H9 (cell line): ENCODE results near the gene TMBIM1. TPM values are rescaled to one million over a fixed set of nuclear protein-coding genes. Genes with fewer than 3 reads are reported as not detected.

Source experiments
- DNase-seq: peaks from one replicate; pipeline ENCODE4 v3.0.0-alpha.2; 2017
- H2AFZ ChIP-seq: one replicate; pipeline ENCODE4 v1.6.1; 2013; ENCODE audit warnings: mild to moderate bottlenecking, low read length, control low read depth, moderate library complexity
- H2AK5ac ChIP-seq: 2 replicates; pipeline ENCODE4 v1.6.1; 2013; ENCODE audit warnings: low read length, control low read depth, mixed read lengths; ENCODE audit not compliant: insufficient read length
- H2BK120ac ChIP-seq: one replicate; pipeline ENCODE4 v1.6.1; 2013; ENCODE audit warnings: low read depth, mild to moderate bottlenecking, low read length, control low read depth, inconsistent platforms; ENCODE audit not compliant: poor library complexity, severe bottlenecking
- H2BK12ac ChIP-seq: 2 replicates; pipeline ENCODE4 v1.6.1; 2013; ENCODE audit warnings: low read length, control low read depth, mixed read lengths, low read depth; ENCODE audit not compliant: insufficient read length
- H2BK15ac ChIP-seq: 2 replicates; pipeline ENCODE4 v1.6.1; 2013; ENCODE audit warnings: low read depth, low read length, control low read depth
- H2BK20ac ChIP-seq: one replicate; pipeline ENCODE4 v1.6.1; 2013; ENCODE audit warnings: low read depth, mild to moderate bottlenecking, low read length, control low read depth, inconsistent platforms; ENCODE audit not compliant: poor library complexity, severe bottlenecking
- H2BK5ac ChIP-seq: 2 replicates; pipeline ENCODE4 v1.6.1; 2013; ENCODE audit warnings: low read length, control low read depth, mixed read lengths; ENCODE audit not compliant: insufficient read length
- H3K14ac ChIP-seq: 2 replicates; pipeline ENCODE4 v1.6.1; 2013; ENCODE audit warnings: low read length, control low read depth; ENCODE audit not compliant: insufficient read depth
- H3K18ac ChIP-seq: 2 replicates; pipeline ENCODE4 v1.6.1; 2013; ENCODE audit warnings: low read depth, mild to moderate bottlenecking, mixed read lengths, low read length, control low read depth; ENCODE audit not compliant: insufficient read length
- H3K23ac ChIP-seq: 2 replicates; pipeline ENCODE4 v1.6.1; 2013; ENCODE audit warnings: low read length, control low read depth, mixed read lengths, low read depth; ENCODE audit not compliant: insufficient read length
- H3K23me2 ChIP-seq: 2 replicates; pipeline ENCODE4 v1.6.1; 2013; ENCODE audit warnings: low read depth, mild to moderate bottlenecking, mixed read lengths, low read length, control low read depth; ENCODE audit not compliant: insufficient read length, poor library complexity, severe bottlenecking
- H3K27ac ChIP-seq: 2 replicates; pipeline ENCODE4 v1.5.1; 2013; ENCODE audit warnings: low read length, control low read depth, mixed read lengths, low read depth; ENCODE audit not compliant: insufficient read length
- H3K27me3 ChIP-seq: 2 replicates; pipeline ENCODE4 v1.6.1; 2013; ENCODE audit warnings: low read length, control low read depth, inconsistent platforms; ENCODE audit not compliant: insufficient read depth
- H3K4ac ChIP-seq: 2 replicates; pipeline ENCODE4 v1.6.1; 2013; ENCODE audit warnings: low read depth, mild to moderate bottlenecking, control low read depth, inconsistent platforms, low read length, moderate library complexity
- H3K4me1 ChIP-seq: 2 replicates; pipeline ENCODE4 v1.6.1; 2013; ENCODE audit warnings: low read length, control low read depth, inconsistent platforms; ENCODE audit not compliant: insufficient read depth
- H3K4me2 ChIP-seq: 2 replicates; pipeline ENCODE4 v1.6.1; 2013; ENCODE audit warnings: low read length, control low read depth, mixed read lengths; ENCODE audit not compliant: insufficient read length, insufficient read depth
- H3K56ac ChIP-seq: 2 replicates; pipeline ENCODE4 v1.6.1; 2013; ENCODE audit warnings: low read depth, mild to moderate bottlenecking, mixed read lengths, low read length, control low read depth; ENCODE audit not compliant: insufficient read length
- H3K79me1 ChIP-seq: 2 replicates; pipeline ENCODE4 v1.6.1; 2013; ENCODE audit warnings: low read depth, mild to moderate bottlenecking, moderate library complexity, low read length, control low read depth, inconsistent platforms; ENCODE audit not compliant: insufficient read depth, poor library complexity, severe bottlenecking
- H3K79me2 ChIP-seq: 2 replicates; pipeline ENCODE4 v1.6.1; 2013; ENCODE audit warnings: low read length, control low read depth, inconsistent platforms; ENCODE audit not compliant: insufficient read depth
- H3K9ac ChIP-seq: 2 replicates; pipeline ENCODE4 v1.6.1; 2013; ENCODE audit warnings: low read length, control low read depth, mixed read lengths; ENCODE audit not compliant: insufficient read length; ENCODE audit errors: extremely low read depth
- H3K9me3 ChIP-seq: one replicate; pipeline ENCODE4 v1.6.1; 2013; ENCODE audit warnings: low read depth, low read length, inconsistent platforms; ENCODE audit not compliant: control insufficient read depth
- H3T11ph ChIP-seq: one replicate; pipeline ENCODE4 v1.6.1; 2013; ENCODE audit warnings: mild to moderate bottlenecking, low read length, control low read depth, inconsistent platforms
- H4K20me1 ChIP-seq: one replicate; pipeline ENCODE4 v1.6.1; 2013; ENCODE audit not compliant: control insufficient read depth, insufficient read length, insufficient read depth
- H4K5ac ChIP-seq: 2 replicates; pipeline ENCODE4 v1.6.1; 2013; ENCODE audit warnings: low read depth, mild to moderate bottlenecking, mixed read lengths, low read length, control low read depth; ENCODE audit not compliant: insufficient read length
- H4K8ac ChIP-seq: replicated peaks from 2 replicates; pipeline ENCODE4 v1.6.1; 2013; ENCODE audit warnings: low read length, control low read depth, mixed read lengths, low read depth; ENCODE audit not compliant: insufficient read length
- H4K91ac ChIP-seq: 2 replicates; pipeline ENCODE4 v1.6.1; 2013; ENCODE audit warnings: low read depth, mild to moderate bottlenecking, moderate library complexity, mixed read lengths, low read length, control low read depth; ENCODE audit not compliant: insufficient read length
- H3K27ac Mint-ChIP-seq, 3 experiments: 2 replicates in 2 of 3; 3 replicates in 1 of 3; pipeline ENCODE4 v1.8.0; 2020 to 2021; ENCODE audit warnings: mixed read lengths in 3 of 3, mild to moderate bottlenecking in 1 of 3, moderate library complexity in 1 of 3
- H3K27me3 Mint-ChIP-seq: 2 replicates; pipeline ENCODE4 v1.8.0; 2021; ENCODE audit warnings: low read depth, mild to moderate bottlenecking, moderate library complexity, mixed read lengths
- H3K36me3 Mint-ChIP-seq, 3 experiments: 2 replicates in 2 of 3; 3 replicates in 1 of 3; pipeline ENCODE4 v1.8.0; 2020 to 2021; ENCODE audit warnings: low read depth in 3 of 3, mixed read lengths in 3 of 3; ENCODE audit not compliant: insufficient read depth in 1 of 3
- H3K4me1 Mint-ChIP-seq, 2 experiments: 2 replicates each; pipeline ENCODE4 v1.8.0; 2020; ENCODE audit warnings: mixed read lengths in 2 of 2
- H3K4me3 Mint-ChIP-seq, 2 experiments: 2 replicates in 1 of 2; 3 replicates in 1 of 2; pipeline ENCODE4 v1.8.0; 2020 to 2021; ENCODE audit warnings: mild to moderate bottlenecking in 2 of 2, mixed read lengths in 2 of 2, moderate library complexity in 1 of 2
- H3K9me3 Mint-ChIP-seq, 2 experiments: 2 replicates in 1 of 2; 3 replicates in 1 of 2; pipeline ENCODE4 v1.8.0; 2020; ENCODE audit warnings: mild to moderate bottlenecking in 2 of 2, mixed read lengths in 2 of 2, moderate library complexity in 1 of 2
- CTCF ChIP-seq: fragments of 200-600 bp; sonication (generic); conservative IDR thresholded peaks from 3 replicates; pipeline ENCODE4 v1.8.0; 2021; ENCODE audit warnings: antibody characterized with exemption, mild to moderate bottlenecking
- WGBS: extraction: QIAGEN DNeasy Blood & Tissue Kit; methylation state at CpG from one replicate; pipeline ENCODE4 v1.1.7; 2013; ENCODE audit warnings: missing lambda C conversion rate, low lambda C conversion rate, mixed read lengths; ENCODE audit not compliant: insufficient read length; ENCODE audit errors: extremely low coverage; 5-methylcytosine and 5-hydroxymethylcytosine counted together
- total RNA-seq: library from RNA; stranded (reverse); gene quantifications from 2 replicates; pipeline ENCODE4 v1.2.1, GENCODE V29; 2021

TMBIM1 gene
- total RNA-seq, 1 experiment from 2014 or later: 17.4 TPM

DNA sequence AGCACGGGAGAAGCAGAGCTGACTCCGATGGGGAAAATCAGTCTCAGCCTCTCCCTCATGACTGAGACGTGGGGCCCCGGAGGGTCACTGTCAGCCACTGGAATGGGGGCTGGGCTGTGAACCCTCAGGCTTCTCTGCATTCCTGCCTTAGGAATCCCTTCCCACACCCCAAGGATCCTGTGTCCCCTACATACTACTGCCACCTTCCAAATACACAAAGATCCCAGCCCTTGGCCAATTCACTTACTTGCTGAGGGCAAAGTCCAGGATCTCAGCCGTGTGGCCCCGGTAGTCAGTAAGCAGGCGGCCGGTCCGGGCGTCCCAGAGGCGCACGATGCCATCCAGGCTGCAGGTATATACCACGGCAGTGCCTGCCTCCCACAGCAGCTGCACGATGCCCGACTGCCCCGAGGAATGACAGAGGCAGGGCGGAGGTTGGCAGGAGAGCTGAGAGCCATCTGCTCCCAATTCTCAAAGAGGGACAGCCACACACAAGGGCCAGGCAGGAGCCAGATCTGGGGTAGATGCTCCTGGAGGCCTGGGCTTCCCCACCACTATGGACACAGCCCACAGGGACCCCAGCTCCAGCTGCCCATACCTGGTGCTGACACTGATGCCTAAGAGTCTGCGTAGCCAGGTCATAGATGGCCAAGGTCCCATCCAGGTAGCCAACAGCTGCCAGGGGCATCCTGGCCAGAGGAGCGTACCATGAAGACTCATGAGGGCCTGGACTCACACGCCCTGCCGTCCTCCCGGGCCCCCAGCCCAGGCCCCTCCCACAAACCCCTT is 27.3 kb downstream of the TMBIM1 start:
- Histone ChIP-seq H4K5ac (no peak overlapping the region), H2BK20ac (no peak overlapping the region), H3K23ac (no peak overlapping the region), H3K18ac (no peak overlapping the region), H3K4ac (no peak overlapping the region), H3T11ph (no peak overlapping the region), H3K27ac (no peak overlapping the region), H3K9me3 (no peaks in the 10 kb centered on the region), H3K27me3 (no peaks in the 10 kb centered on the region), H2BK120ac (no peak overlapping the region), H3K79me1 (no peaks in the 10 kb centered on the region), H2BK5ac (no peak overlapping the region), H3K56ac (no peak overlapping the region), H4K91ac (no peak overlapping the region), H2BK15ac (no peak overlapping the region), H3K4me2 (no peak overlapping the region), H3K23me2 (peaks cover 5% of the 10 kb centered on the region), H3K14ac (no peak overlapping the region), H3K4me1 (peaks cover 4% of the 10 kb centered on the region; the same call in 1 of the 2 replicates), H2AK5ac (no peak overlapping the region), H3K79me2 (no peaks in the 10 kb centered on the region), H3K9ac (no peak overlapping the region), H2BK12ac (no peak overlapping the region), H4K8ac (no peak overlapping the region), H2AFZ (no peak overlapping the region), H4K20me1 (no peaks in the 10 kb centered on the region)
- no peak for TF ChIP-seq CTCF
- Mint-ChIP-seq H3K9me3 (no peaks in the 10 kb centered on the region), H3K27me3 (no peaks in the 10 kb centered on the region; the same call in 1 of the 2 replicates), H3K4me1 (peaks cover 16 to 22% of the 10 kb centered on the region in 2 experiments), H3K36me3 (peaks cover 19 to 42% (median 38%) of the 10 kb centered on the region in 3 experiments; a peak in 6 of 7 replicates), H3K4me3 (no peak overlapping the region; a peak in 1 of 5 replicates), H3K27ac (no peak overlapping the region)
- WGBS: no CpG with 5 or more reads among the region's 22 CpGs
- no peak for DNase-seq
